SK-N-DZ (cell line): Measurements from ENCODE around the gene PPP6R1.
"Not testable (repeated sequence)": the region's sequence is repeated elsewhere in the genome, so short reads cannot be mapped to it uniquely, and the experiment has no call there.

Source experiments
- DNase-seq: peaks from one replicate; pipeline ENCODE4 v3.0.0-alpha.2; 2015; ENCODE audit warnings: low spot score

The PPP6R1 gene

GRCh38 chr19:55225415-55225958 is 33.3 kb downstream of the PPP6R1 start:
- DNase-seq = no peak

- DNase-seq = not testable (repeated sequence)
Measured at GRCh38 chr19:55224679-55225414, 34.0 kb downstream of the PPP6R1 start.

GRCh38 chr19:55224038-55224665 is 34.7 kb downstream of the PPP6R1 start:
- no peak for DNase-seq

GRCh38 chr19:55223291-55224037 is 35.4 kb downstream of the PPP6R1 start:
- DNase-seq = no peak

GRCh38 chr19:55220525-55220924 is 38.3 kb downstream of the PPP6R1 start:
- no peak for DNase-seq

GRCh38 chr19:55216461-55217198 is 42.2 kb downstream of the PPP6R1 start:
- peak; percentile 88 for DNase-seq

GRCh38 chr19:55213547-55213946 is 45.3 kb downstream of the PPP6R1 start:
- DNase-seq = no peak

- DNase-seq = no peak
Measured at GRCh38 chr19:55212447-55212846, 46.4 kb downstream of the PPP6R1 start.

- DNase-seq = no peak
Measured at GRCh38 chr19:55209693-55210472, 48.9 kb downstream of the PPP6R1 start.

- DNase-seq = no peak
Measured at GRCh38 chr19:55208880-55209692, 49.7 kb downstream of the PPP6R1 start, which contains the start of gene PTPRH. PTPRH (minus strand) TSS chr19:55209501; CDS start chr19:55209433, 68 bp downstream.

- DNase-seq = peak; percentile 32
Measured at GRCh38 chr19:55206664-55207500, 51.9 kb downstream of the PPP6R1 start.

- not testable (repeated sequence) for DNase-seq
Measured at GRCh38 chr19:55202199-55202598, 56.6 kb downstream of the PPP6R1 start.

- DNase-seq = no peak
Measured at GRCh38 chr19:55199620-55200204, 59.1 kb downstream of the PPP6R1 start.

GRCh38 chr19:55198651-55199050 is 60.2 kb downstream of the PPP6R1 start:
- DNase-seq = no peak

- no peak for DNase-seq
Measured at GRCh38 chr19:55197528-55197927, 61.3 kb downstream of the PPP6R1 start.

GRCh38 chr19:55196803-55197202 is 62.0 kb downstream of the PPP6R1 start:
- no peak for DNase-seq

- DNase-seq = no peak
Measured at GRCh38 chr19:55193481-55193880, 65.3 kb downstream of the PPP6R1 start.

- peak; percentile 40 for DNase-seq
Measured at GRCh38 chr19:55189403-55189835, 69.4 kb downstream of the PPP6R1 start.
